AG04449 (cell line): ENCODE results near the gene RNPS1.

Experiments used
- CTCF ChIA-PET: fragments of 350-600 bp; formaldehyde crosslinking; extraction: SDS; loops from one replicate; lab custom pipeline; 2021; ENCODE audit warnings: antibody characterized with exemption; lab: Yijun Ruan, JAX
- POLR2A ChIA-PET: fragments of 400-600, 350-600 bp; formaldehyde crosslinking; extraction: SDS; loops from one replicate; lab custom pipeline; 2020; ENCODE audit warnings: antibody characterized with exemption, inconsistent platforms; lab: Yijun Ruan, JAX
- DNase-seq: peaks from one replicate; pipeline ENCODE4 v3.0.0-alpha.2; 2010; ENCODE audit warnings: low read depth, low spot score
- H3K4me3 ChIP-seq: 2 replicates; pipeline ENCODE4 v1.5.1; 2011; ENCODE audit warnings: low read depth, mild to moderate bottlenecking, control low read depth, low read length
- CTCF ChIP-seq: IDR thresholded peaks from one replicate; pipeline ENCODE4 v1.5.1; 2011; ENCODE audit warnings: mild to moderate bottlenecking, moderate library complexity, low read length, control low read depth, inconsistent platforms; ENCODE audit not compliant: insufficient read depth; ENCODE audit errors: missing control alignments

Gene RNPS1

DNA sequence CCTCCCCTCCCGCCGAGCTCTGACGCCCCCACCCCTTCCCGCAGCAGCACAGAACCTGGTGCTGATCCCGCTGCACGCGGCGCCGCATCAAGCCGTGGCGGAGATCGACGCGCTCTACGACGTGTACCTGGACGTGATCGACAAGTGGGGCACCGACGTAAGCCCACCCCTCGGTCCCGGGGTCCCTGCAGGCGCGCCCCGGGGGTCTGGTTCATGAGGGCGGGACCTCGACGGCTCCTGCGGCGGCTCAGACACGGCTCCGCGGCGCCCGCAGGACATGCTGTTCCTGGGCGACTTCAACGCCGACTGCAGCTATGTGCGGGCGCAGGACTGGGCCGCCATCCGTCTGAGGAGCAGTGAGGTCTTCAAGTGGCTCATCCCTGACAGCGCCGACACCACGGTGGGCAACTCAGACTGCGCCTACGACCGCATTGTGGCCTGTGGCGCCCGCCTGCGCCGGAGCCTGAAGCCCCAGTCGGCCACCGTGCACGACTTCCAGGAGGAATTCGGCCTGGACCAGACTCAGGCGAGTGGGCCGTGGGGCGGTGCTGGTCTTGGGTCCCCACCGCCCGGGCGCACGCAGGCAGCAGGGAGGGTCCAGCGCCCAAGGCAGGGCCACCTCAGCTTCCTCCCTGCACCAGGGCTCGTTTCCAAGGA lies 30.3 kb downstream of the RNPS1 start:
- H3K4me3 ChIP-seq = no peak overlapping the region
- ChIA-PET CTCF (interaction anchor here (1.2 kb wide), 1 partner anchor 13 kb away, joined by 6 read pairs; the partner anchor contains the start of gene ECI1), POLR2A (no interaction called here)
- no peak for TF ChIP-seq CTCF
- DNase-seq = no peak

DNA sequence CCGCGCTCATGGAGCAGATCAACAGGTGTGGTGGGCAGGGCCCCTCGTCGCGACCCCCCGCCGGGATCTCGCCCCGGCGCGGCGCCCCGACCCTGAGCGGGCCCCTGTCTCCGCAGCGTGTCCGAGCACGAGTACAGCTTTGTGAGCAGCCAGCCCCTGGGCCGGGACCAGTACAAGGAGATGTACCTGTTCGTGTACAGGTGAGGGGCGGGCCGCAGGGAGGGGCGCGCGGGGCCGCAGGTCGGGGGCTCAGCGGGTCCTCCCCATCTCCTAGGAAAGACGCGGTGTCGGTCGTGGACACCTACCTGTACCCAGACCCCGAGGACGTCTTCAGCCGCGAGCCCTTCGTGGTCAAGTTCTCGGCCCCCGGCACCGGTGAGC lies 30.8 kb downstream of the RNPS1 start:
- ChIA-PET CTCF (no interaction called here), POLR2A (no interaction called here)
- no peak for DNase-seq
- TF ChIP-seq CTCF = no peak
- no peak overlapping the region for H3K4me3 ChIP-seq

- ChIA-PET POLR2A (interaction anchor here (1.1 kb wide), 1 partner anchor 15 kb away, joined by 7 read pairs; the partner anchor contains the start of gene ECI1), CTCF (no interaction called here)
- no peak for DNase-seq
- no peak for TF ChIP-seq CTCF
- peak within 1 kb of the TSS; percentile 12; the same call in 1 of the 2 replicates for H3K4me3 ChIP-seq
These were observed 31.4 kb downstream of the RNPS1 start, which contains the start of gene DNASE1L2 for GRCh38 chr16:2236337-2237101. Gene DNASE1L2, plus strand, starts transcription at chr16:2236444. Its CDS starts 373 bp downstream, at chr16:2236817.

GRCh38 chr16:2235695-2236336 lies 32.1 kb downstream of the RNPS1 start:
- no peak for DNase-seq
- CTCF ChIA-PET = no interaction called here
- no peak overlapping the region for H3K4me3 ChIP-seq
- no peak for TF ChIP-seq CTCF
- POLR2A ChIA-PET = interaction anchor here (1.1 kb wide), 1 partner anchor 16 kb away, joined by 7 read pairs; the partner anchor contains the start of gene ECI1

- no peak for TF ChIP-seq CTCF
- ChIA-PET POLR2A (no interaction called here), CTCF (no interaction called here)
- DNase-seq = no peak
- no peak overlapping the region for H3K4me3 ChIP-seq
These were observed 32.7 kb downstream of the RNPS1 start for GRCh38 chr16:2235234-2235651.

DNA sequence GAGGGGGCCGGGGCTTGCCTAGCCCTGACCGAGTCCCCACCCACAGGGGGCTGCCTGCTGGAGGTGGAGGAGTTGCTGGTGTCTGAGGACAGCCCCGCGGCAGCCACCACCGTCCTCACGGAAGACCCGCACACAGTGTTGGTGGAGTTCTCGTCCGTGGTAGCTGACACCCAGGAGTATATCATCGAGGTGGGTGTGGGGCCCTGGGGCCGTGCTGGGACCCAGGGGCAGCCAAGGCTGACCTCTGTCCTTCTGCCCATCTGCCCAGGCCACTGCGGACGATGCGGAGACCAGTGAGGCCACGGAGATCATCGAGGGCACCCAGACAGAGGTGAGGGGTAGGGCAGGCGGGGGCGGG lies 33.1 kb downstream of the RNPS1 start:
- CTCF ChIA-PET = no interaction called here
- POLR2A ChIA-PET = no interaction called here
- DNase-seq = no peak
- H3K4me3 ChIP-seq = no peak overlapping the region
- TF ChIP-seq CTCF = no peak
